C4-2B (cell line): ENCODE measurements around the gene APCDD1L.
A peak's percentile ranks its signal among the peaks of the same experiment; 100 is the strongest.

Experiments
- H3K27ac ChIP-seq: fragments of 450-650 bp; 2 replicates; pipeline ENCODE4 v1.5.1; 2017
- CTCF ChIP-seq: fragments of 450-650 bp; conservative IDR thresholded peaks from 2 replicates; pipeline ENCODE4 v1.5.1; 2017; ENCODE audit warnings: mild to moderate bottlenecking
- ZFX ChIP-seq: fragments of 450-650 bp; IDR thresholded peaks from 2 replicates; pipeline ENCODE4 v1.6.1; 2017

Gene APCDD1L

GRCh38 chr20:58481481-58482021 is 33.6 kb downstream of the APCDD1L start:
- no peak overlapping the region; the same call in 1 of the 2 replicates for H3K27ac ChIP-seq
- TF ChIP-seq ZFX = no peak
- peak; percentile 86 for TF ChIP-seq CTCF

- no peak for TF ChIP-seq ZFX
- H3K27ac ChIP-seq = no peak overlapping the region; the same call in 1 of the 2 replicates
These were observed 34.5 kb downstream of the APCDD1L start for GRCh38 chr20:58480551-58481336.

GRCh38 chr20:58479726-58480440 is 35.3 kb downstream of the APCDD1L start:
- TF ChIP-seq CTCF (no peak), ZFX (no peak)
- no peak overlapping the region for H3K27ac ChIP-seq

GRCh38 chr20:58478141-58478805 is 36.9 kb downstream of the APCDD1L start:
- TF ChIP-seq CTCF (no peak), ZFX (no peak)
- no peak overlapping the region for H3K27ac ChIP-seq

- TF ChIP-seq ZFX (no peak), CTCF (no peak)
- H3K27ac ChIP-seq = no peak overlapping the region
These were observed 39.7 kb downstream of the APCDD1L start for GRCh38 chr20:58475466-58475865.

- TF ChIP-seq ZFX (no peak), CTCF (no peak)
- H3K27ac ChIP-seq = no peak overlapping the region
These were observed 41.5 kb downstream of the APCDD1L start for GRCh38 chr20:58473453-58474425.
